Astrocyte of the spinal cord (primary cell): ENCODE results near the gene PLEKHB1.

Source experiments
- DNase-seq: peaks from one replicate; pipeline ENCODE4 v3.0.0; 2011; ENCODE audit warnings: low read depth, low spot score
- H3K4me3 ChIP-seq: 2 replicates; pipeline ENCODE4 v1.5.1; 2011; ENCODE audit warnings: low read depth, mild to moderate bottlenecking, low read length, moderate library complexity
- CTCF ChIP-seq: IDR thresholded peaks from 2 replicates; pipeline ENCODE4 v1.5.1; 2012; ENCODE audit warnings: low read depth, mild to moderate bottlenecking, low read length, inconsistent platforms
- in situ Hi-C: cut with HindIII; loops from 2 replicates; pipeline ENCODE4 v1.10.0; 2017; ENCODE audit warnings: low sequenced_read_pairs

PLEKHB1 gene

GRCh38 chr11:73655686-73656085 lies 9.3 kb downstream of the PLEKHB1 start:
- no peak for DNase-seq
- no peak overlapping the region for H3K4me3 ChIP-seq
- no peak for TF ChIP-seq CTCF
- in situ Hi-C loops: no loop called here

- no peak overlapping the region for H3K4me3 ChIP-seq
- TF ChIP-seq CTCF: no peak
- DNase-seq: no peak
- in situ Hi-C loops: no loop called here
Observed at GRCh38 chr11:73656985-73657384, 10.6 kb downstream of the PLEKHB1 start.

GRCh38 chr11:73659961-73660360 lies 13.6 kb downstream of the PLEKHB1 start:
- DNase-seq: no peak
- H3K4me3 ChIP-seq: no peak overlapping the region
- in situ Hi-C loops: no loop called here
- no peak for TF ChIP-seq CTCF

- in situ Hi-C loops: no loop called here
- DNase-seq: no peak
- H3K4me3 ChIP-seq: peak overlapping the region; percentile 22
- no peak for TF ChIP-seq CTCF
Observed at GRCh38 chr11:73660497-73661034, 14.2 kb downstream of the PLEKHB1 start.

- in situ Hi-C loops: no loop called here
- peak; percentile 98 for TF ChIP-seq CTCF
- peak overlapping the region; percentile 31 for H3K4me3 ChIP-seq
- peak; percentile 81 for DNase-seq
Observed at GRCh38 chr11:73661035-73661628, 14.8 kb downstream of the PLEKHB1 start.

- H3K4me3 ChIP-seq: no peak overlapping the region
- in situ Hi-C loops: no loop called here
- DNase-seq: peak; percentile 5
- TF ChIP-seq CTCF: no peak
Observed at GRCh38 chr11:73662445-73663157, 16.2 kb downstream of the PLEKHB1 start.
